GM10248 (cell line): ENCODE results near the gene CCNI.
A peak's percentile ranks its signal among the peaks of the same experiment; 100 is the strongest.
"Not testable (repeated sequence)": the region's sequence is repeated elsewhere in the genome, so short reads cannot be mapped to it uniquely, and the experiment has no call there.

Experiments
- CTCF ChIA-PET: fragments of 300-600 bp; sonication (Branson Sonifier 250); formaldehyde crosslinking; extraction: SDS; loops from one replicate; lab custom pipeline; 2021; ENCODE audit warnings: antibody characterized with exemption; lab: Yijun Ruan, JAX
- POLR2A ChIA-PET: fragments of 350-650 bp; sonication (Branson Sonifier 250); formaldehyde crosslinking; extraction: SDS; loops from one replicate; lab custom pipeline; 2020; ENCODE audit warnings: antibody characterized with exemption; lab: Yijun Ruan, JAX
- DNase-seq: peaks from one replicate; pipeline ENCODE4 v3.0.0; 2012; ENCODE audit errors: extremely low spot score
- CTCF ChIP-seq: IDR thresholded peaks from 2 replicates; pipeline ENCODE4 v1.5.1; 2012; ENCODE audit warnings: mild to moderate bottlenecking, low read depth; ENCODE audit errors: extremely low read depth, missing control alignments, control extremely low read depth

CCNI gene

DNA sequence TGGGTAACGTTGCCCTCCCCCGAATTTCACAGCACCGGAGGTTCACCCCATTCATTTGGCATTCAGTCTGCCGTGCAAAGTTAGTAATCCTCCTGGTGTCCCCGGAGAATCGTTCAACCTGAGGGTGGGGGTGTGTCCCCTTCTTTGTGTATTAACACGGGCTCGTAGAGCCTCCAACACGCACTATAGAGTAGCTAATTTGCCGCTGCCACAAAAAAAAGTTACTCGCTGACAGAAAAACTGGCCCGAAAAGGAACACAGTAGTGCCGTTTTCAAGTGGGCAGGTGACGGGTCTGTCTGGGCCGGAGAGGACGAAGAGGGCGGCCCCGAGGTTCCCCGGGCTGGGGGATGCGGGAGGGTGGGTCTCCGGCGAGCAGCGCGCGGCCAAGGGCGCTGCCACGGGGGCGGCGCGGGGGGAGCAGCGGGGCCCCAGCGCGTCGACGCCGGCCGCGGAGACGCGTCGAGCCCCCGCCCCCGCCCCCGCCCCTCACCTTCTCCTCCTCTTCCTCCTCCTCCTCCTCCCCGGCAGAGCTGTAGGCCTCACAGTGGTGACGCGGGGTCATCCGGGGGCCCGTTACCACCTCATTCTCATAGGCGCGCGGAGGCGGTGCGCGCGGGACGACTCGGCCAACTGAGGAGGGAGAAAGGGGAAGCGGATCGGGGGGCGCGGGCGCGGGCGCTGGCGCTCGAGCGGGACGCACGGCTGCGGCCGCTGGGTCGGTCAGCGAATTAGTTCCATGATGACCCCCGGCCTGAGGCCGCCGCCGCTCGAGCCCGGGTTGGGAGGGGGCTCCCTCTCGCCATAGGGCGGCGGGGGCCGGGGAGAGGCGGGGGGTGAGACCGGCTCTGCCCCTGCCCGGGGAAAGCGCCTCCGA, 571 bp downstream of the CCNI start:
- DNase-seq, result peak; percentile 76
- CTCF ChIA-PET, result interaction anchor here (1.9 kb wide), 1 partner anchor 128 kb away, joined by 5 read pairs; no protein-coding TSS in a partner anchor
- no peak for TF ChIP-seq CTCF
- POLR2A ChIA-PET, result interaction anchor here (1.8 kb wide), 1 partner anchor 128 kb away, joined by 3 read pairs; no protein-coding TSS in a partner anchor

- no peak for TF ChIP-seq CTCF
- no peak for DNase-seq
- ChIA-PET CTCF (interaction anchor here (1.3 to 6.3 kb wide), 3 partner anchors 9 to 129 kb away, joined by 3 to 36 read pairs (median 15); no protein-coding TSS in a partner anchor), POLR2A (interaction anchor here (0.6 to 1.8 kb wide), 3 partner anchors 65 to 1832 kb away, joined by 3 read pairs; no protein-coding TSS in a partner anchor)
Measured at GRCh38 chr4:77074381-77074831, 1.4 kb downstream of the CCNI start.

DNA sequence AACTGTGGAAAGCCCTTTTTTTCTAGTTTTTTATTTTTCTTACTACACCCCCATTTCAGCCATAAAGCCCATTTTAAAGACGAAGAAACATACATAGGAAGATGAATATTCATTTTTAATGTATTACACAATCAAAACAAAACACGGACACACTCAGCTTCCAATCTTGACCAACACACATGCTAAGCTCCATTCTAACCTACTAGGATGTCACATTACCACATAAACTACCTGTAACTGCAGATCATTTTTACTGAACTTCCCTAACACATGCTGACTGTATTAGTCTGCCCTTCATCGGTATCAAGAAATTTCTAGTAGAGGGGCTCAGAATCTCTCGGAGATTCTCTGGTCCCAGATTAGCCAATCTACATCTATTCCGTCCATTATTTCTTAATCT, 1.8 kb downstream of the CCNI start:
- no peak for TF ChIP-seq CTCF
- DNase-seq, result no peak
- CTCF ChIA-PET, result interaction anchor here (1.0 to 6.3 kb wide), 6 partner anchors 9 to 129 kb away, joined by 3 to 36 read pairs (median 6); no protein-coding TSS in a partner anchor
- POLR2A ChIA-PET, result interaction anchor here (0.6 to 1.8 kb wide), 3 partner anchors 64 to 1833 kb away, joined by 3 read pairs; no protein-coding TSS in a partner anchor

- CTCF ChIA-PET, result interaction anchor here (1.0 to 6.3 kb wide), 6 partner anchors 8 to 130 kb away, joined by 3 to 36 read pairs (median 6); no protein-coding TSS in a partner anchor
- POLR2A ChIA-PET, result interaction anchor here (1.8 kb wide), 1 partner anchor 130 kb away, joined by 3 read pairs; no protein-coding TSS in a partner anchor
- DNase-seq, result no peak
- no peak for TF ChIP-seq CTCF
Measured at GRCh38 chr4:77073106-77073809, 2.5 kb downstream of the CCNI start.

- ChIA-PET CTCF (interaction anchor here (0.9 to 6.3 kb wide), 5 partner anchors 8 to 131 kb away, joined by 3 to 36 read pairs (median 12); no protein-coding TSS in a partner anchor), POLR2A (interaction anchor here (0.6 kb wide), 2 partner anchors 13 to 359 kb away, joined by 3 to 6 read pairs; no protein-coding TSS in a partner anchor)
- no peak for DNase-seq
- no peak for TF ChIP-seq CTCF
Measured at GRCh38 chr4:77072195-77072753, 3.5 kb downstream of the CCNI start.

GRCh38 chr4:77069514-77069913, 6.3 kb downstream of the CCNI start:
- ChIA-PET POLR2A (interaction anchor here (0.6 to 0.7 kb wide), 3 partner anchors 17 to 130 kb away, joined by 3 to 5 read pairs (median 3); no protein-coding TSS in a partner anchor), CTCF (interaction anchor here (0.8 to 6.3 kb wide), 7 partner anchors 9 to 134 kb away, joined by 3 to 36 read pairs (median 4); no protein-coding TSS in a partner anchor)
- not testable (repeated sequence) for DNase-seq
